Measurements from ENCODE around the gene INTS14.
A peak's percentile ranks its signal among the peaks of the same experiment; 100 is the strongest.

The INTS14 gene

GRCh38 chr15:65610871-65611718 is at the start of gene INTS14:
INTS14 (minus strand) TSS chr15:65611131; CDS start chr15:65607380, 3,751 bp downstream.
- peak; percentile 98 for ATAC-seq

GRCh38 chr15:65659502-65660052 is 48.6 kb upstream of the INTS14 start:
- ATAC-seq, result no peak

DNA sequence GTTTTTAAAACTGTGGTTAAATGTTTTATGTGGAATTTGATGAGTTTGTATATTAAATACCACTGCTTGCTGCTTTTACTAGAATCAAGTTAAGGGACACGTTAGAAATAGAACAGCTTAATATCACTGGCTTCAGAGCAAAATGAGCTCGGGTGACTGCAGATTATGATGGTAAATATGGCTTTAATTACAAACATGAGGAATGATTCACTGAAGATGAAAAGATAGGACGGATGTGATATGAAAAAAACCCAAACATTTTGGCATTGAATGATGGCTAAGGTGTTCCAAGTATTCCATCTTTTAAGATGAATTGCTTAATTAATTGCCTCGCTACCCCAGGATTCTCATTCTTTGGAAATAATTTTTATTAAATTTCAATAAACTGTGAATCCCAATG is 44.5 kb upstream of the INTS14 start:
- ATAC-seq, result no peak

DNA sequence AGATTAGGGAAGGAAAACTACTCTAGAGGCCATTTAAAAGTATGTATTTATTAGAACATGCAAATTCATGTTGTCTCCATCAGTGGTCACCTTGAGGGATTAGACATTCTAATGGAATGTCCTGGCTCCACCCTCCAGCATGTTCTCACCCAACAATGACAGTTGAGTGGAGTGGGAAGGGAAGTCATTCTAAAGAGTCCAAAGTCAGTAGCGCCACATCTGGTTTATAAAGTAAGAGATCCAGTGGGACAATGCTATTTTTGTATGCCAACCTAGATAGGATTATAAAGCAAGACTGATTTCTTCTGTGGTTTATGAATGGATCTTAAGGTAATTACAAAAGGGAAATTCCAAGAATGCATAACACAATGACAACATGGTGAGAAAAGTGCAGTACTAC is 44.1 kb upstream of the INTS14 start:
- ATAC-seq, result no peak

- ATAC-seq, result no peak
Measured at GRCh38 chr15:65653801-65654521, 43.0 kb upstream of the INTS14 start.

GRCh38 chr15:65653341-65653740 is 42.4 kb upstream of the INTS14 start:
- no peak for ATAC-seq

DNA sequence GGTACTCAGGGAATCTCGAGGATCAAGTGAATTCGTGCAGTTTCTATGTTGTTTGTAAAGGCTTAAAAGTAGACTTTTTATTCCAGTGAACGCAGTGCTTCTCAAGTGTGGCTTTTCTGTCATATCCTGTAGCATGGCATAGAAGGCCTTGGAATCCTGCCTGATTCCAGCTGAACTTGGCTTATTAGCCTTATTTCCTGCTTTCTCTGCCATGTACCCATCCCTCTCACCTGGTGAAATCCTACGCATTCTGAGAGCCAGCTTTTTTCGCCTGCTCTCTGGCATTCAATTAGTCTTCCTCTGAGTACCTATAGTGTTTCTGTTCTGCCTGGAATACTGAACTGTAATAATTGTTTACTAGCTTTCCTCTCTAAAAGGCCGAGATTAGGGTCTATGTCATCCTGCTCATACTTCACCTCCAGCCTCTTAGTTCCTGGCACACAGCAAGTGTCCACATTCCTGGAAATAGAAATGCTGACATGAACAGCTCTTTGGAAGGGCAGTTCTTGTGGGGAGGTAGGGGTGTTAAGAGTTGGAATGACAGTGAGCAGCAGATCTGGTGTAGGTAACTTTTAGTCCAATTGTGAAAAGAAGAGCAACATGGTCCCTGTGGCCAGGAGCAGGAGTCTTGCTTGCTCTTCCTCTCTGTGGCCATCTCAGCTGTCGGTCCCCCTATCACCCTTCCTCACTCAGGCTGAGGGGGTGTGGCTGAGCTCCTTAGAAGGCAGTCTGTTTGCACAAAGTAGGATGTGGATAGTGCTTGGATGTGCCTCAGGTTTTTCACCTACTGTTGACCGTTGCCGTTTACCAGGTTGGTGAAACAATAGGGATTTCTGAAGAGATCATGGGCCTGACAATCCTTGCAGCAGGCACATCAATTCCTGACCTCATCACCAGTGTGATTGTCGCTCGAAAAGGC is 41.2 kb upstream of the INTS14 start:
- ATAC-seq, result no peak

GRCh38 chr15:65651042-65651322 is 40.1 kb upstream of the INTS14 start:
- no peak for ATAC-seq

- no peak for ATAC-seq
Measured at GRCh38 chr15:65650312-65651041, 39.5 kb upstream of the INTS14 start.

DNA sequence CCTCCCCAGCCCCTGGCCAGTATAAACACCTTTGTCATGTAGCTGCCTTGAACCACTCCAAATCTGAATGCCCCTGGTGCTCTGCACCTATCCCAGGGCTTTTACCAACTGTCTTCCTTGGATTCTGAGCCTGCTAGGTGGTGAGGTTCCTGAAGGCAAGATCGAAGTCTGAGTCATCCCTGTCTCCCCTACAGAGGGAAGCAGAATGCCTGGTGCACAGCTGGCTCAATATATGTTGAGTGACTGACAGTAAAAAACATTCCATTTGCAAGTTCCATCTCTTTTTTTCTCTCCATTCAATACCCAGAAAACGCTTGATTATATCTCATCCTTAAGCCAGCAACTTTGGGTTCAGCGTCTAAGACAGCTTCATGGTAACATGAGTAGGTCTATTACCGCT is 35.6 kb upstream of the INTS14 start:
- ATAC-seq, result no peak

- ATAC-seq, result no peak
Measured at GRCh38 chr15:65645392-65645791, 34.5 kb upstream of the INTS14 start.

DNA sequence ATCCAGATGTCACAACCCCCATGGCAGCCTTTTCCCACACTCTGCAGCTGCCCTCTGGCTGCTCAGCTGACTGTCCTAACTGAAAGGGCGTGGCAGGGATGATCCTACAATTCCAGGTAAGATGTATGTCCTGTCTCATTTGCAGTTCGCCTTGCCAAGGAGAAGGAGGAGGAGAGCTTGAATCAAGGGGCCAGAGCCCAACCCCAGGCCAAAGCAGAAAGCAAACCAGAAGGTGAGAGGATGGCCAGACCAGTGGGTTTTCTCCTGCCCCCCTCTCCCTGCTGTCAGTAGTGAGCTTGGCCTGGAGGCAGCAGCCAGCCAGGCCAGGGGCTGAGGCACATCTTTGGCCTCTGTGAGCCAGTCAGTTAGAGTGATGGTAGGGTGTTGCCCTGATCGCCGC is 33.4 kb upstream of the INTS14 start:
- no peak for ATAC-seq

DNA sequence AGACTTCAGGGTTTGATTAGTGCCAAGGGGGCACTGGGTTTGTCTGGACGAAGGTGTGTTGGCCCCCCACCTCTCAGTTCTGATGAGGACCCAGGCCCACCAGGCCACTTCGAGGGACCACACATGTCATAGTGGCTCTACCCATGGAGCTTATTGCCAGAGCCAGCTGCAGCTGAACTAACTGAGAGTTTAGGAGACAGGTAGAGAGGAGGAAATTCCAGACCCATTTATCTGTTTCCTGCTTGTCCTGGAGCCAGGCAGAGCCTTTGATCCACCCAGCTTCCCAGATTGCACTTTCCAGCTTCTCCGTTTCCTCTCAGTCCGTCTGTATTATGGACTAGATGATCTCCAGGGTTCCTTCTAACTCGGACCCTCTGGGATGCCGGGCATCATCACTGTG is 31.7 kb upstream of the INTS14 start:
- ATAC-seq, result no peak

DNA sequence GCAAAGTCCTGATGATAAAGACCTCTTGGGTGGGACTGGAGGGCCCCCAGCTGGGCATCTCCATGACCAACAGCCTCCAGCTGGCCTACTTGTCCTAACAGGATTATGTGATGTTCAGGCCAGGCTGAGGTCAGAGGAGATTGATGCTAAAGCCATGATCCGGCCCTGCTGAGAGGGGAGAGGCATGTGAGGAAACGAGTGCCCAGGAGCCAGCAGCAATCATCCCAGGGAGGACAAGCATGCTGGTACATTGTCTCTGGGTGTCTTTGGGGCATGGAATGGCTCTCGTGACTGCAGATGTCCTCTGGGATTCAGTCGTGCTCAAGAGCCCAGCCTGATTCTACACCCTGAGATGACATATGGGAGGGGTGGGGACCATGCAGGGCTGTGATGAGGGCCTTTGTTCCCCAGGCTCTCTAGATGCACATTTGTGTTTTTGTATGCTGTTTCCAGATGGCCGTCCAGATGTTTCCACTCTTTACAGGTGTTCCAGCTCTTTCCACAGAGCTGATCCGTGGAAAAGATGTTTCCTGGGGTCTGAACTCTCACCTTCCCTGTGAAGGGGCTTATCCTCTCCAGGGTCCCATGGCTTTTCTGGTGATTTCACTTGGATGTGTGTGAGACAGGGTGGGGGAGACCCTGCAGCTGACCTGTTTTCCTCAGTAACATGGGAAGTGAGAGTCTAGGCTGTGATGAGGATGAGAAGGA is 31.0 kb upstream of the INTS14 start:
- no peak for ATAC-seq

DNA sequence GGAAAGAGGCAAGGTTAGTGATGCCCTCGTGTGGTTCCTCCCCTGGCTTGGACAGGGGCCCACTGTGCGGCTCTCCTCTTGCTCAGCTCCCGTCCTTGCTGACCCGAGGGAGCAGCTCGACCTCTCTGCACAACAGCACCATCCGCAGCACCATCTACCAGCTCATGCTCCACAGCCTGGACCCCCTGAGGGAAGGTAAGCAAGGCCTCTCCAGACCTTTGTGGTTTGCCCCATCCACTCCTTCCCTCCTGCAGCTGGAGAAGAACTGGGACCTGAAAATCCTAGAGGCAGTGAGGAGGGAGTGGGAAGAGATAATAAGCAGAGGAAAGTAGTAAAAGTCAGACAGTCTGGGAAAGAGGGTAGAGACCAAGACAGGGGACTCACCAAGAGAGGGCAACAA is 28.6 kb upstream of the INTS14 start:
- no peak for ATAC-seq

DNA sequence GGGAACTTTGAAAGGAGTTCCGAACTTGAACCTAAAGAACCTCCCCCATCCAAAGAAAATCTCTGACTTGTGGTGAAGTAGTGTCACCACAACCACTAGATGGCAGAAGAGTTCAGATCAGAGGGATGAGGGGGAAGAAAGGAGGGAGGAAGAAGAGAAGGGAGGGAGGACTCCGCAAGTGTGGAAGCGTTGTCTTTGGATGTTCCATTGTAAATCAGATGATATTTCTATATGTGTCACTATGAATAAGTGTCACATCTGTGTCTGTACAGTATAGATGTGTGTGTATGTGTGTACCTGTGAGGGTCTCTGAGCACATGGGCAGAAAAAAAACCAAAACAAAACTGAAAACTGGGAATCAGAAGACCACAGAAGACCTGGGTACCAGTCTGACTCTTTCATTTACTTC is 27.8 kb upstream of the INTS14 start:
- peak; percentile 41 to 64 for ATAC-seq

- no peak for ATAC-seq
Measured at GRCh38 chr15:65638109-65638508, 27.2 kb upstream of the INTS14 start.

- no peak for ATAC-seq
Measured at GRCh38 chr15:65634356-65634755, 23.4 kb upstream of the INTS14 start.

- ATAC-seq, result no peak
Measured at GRCh38 chr15:65633752-65634151, 22.8 kb upstream of the INTS14 start.

- ATAC-seq, result no peak
Measured at GRCh38 chr15:65632780-65633375, 21.9 kb upstream of the INTS14 start.

- ATAC-seq, result peak; percentile 69 to 81
Measured at GRCh38 chr15:65631503-65631902, 20.6 kb upstream of the INTS14 start.
